Activated CD4-positive, alpha-beta memory T cell treated with anti-CD3 and anti-CD28 coated beads for 36 hours (primary cell): Measurements from ENCODE around the gene FLRT3. TPM values are rescaled to one million over a fixed set of nuclear protein-coding genes. Genes with fewer than 3 reads are reported as not detected.

Source experiments
- CTCF ChIA-PET: fragments of 350-600 bp; sonication (Branson Sonifier 250); formaldehyde crosslinking; loops from one replicate; lab custom pipeline; 2021; ENCODE audit warnings: antibody characterized with exemption, inconsistent platforms; lab: Charles Lee
- POLR2A ChIA-PET: fragments of 350-600 bp; sonication (Branson Sonifier 250); formaldehyde crosslinking; loops from one replicate; lab custom pipeline; 2021; ENCODE audit warnings: antibody characterized with exemption; lab: Charles Lee
- DNase-seq: peaks from one replicate; pipeline ENCODE4 v3.0.0-alpha.2; 2020
- H3K27ac Mint-ChIP-seq: one replicate; pipeline ENCODE4 v1.8.0; 2021; ENCODE audit warnings: mixed read lengths
- H3K27me3 Mint-ChIP-seq: one replicate; pipeline ENCODE4 v1.8.0; 2021; ENCODE audit warnings: mixed read lengths
- H3K36me3 Mint-ChIP-seq: one replicate; pipeline ENCODE4 v1.8.0; 2021; ENCODE audit warnings: mixed read lengths
- H3K4me1 Mint-ChIP-seq: one replicate; pipeline ENCODE4 v1.8.0; 2021; ENCODE audit warnings: low read depth, mixed read lengths
- H3K4me3 Mint-ChIP-seq: one replicate; pipeline ENCODE4 v1.8.0; 2021; ENCODE audit warnings: mild to moderate bottlenecking, mixed read lengths
- H3K9me3 Mint-ChIP-seq: one replicate; pipeline ENCODE4 v1.8.0; 2021; ENCODE audit warnings: mixed read lengths
- intact Hi-C: fragments of 100-400 bp; cut with micrococcal nuclease; formaldehyde crosslinking; loops from one replicate; pipeline ENCODE4 v1.15.1; 2023
- total RNA-seq, 2 experiments: library from RNA; stranded (reverse); gene quantifications; one replicate each; pipeline ENCODE4 v1.2.3, GENCODE V29; 2021

Gene FLRT3
- not detected for total RNA-seq

DNA sequence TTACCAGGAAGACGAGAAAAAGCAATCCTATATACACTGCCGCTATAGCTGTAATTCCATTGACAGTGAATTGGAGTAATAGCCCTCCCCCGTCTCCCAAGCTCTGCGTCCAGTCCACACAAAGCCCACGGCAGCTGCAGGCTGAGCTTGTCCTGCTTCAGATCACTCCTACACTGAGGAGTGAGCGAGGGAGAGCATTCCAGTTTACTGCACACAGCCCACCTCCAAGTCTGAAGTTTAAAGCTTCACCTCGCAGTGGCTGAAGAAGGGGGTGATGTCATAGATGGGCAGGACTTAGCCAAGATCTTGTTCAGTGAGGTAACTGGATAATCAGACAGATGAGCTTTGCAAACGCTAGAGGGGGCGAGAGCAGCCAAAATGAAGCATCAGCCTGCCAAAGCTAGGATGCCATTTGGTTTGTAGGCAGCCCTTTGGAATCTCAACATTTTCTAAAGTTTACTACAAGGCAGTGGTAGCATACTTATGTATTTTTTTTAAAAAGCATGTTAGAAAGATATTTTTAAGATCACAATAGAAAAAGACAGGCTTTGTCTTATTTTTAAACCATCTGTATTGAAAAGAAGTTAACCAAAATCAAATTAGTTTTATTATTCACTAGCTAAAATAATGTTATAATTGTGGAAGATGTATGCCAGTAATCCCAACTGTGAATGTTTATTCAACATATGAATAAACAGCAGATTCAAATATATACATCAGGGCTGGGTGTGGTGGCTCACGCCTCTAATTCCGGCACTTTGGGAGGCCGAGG is at the start of gene FLRT3:
Gene FLRT3, minus strand, starts transcription at position 213 of the 772 bp plus-strand sequence. CDS start 10,106 bp downstream, outside the sequence.
- no peak within 1 kb of the TSS for H3K27ac Mint-ChIP-seq
- H3K4me3 Mint-ChIP-seq: no peak within 1 kb of the TSS
- peak; percentile 10 for DNase-seq
- H3K27me3 Mint-ChIP-seq: no peaks in the 10 kb centered on the region
- POLR2A ChIA-PET: no interaction called here
- no peaks in the 10 kb centered on the region for H3K4me1 Mint-ChIP-seq
- H3K9me3 Mint-ChIP-seq: peaks cover 9% of the 10 kb centered on the region
- intact Hi-C loops: no loop called here
- H3K36me3 Mint-ChIP-seq: no peaks in the 10 kb centered on the region
- CTCF ChIA-PET: no interaction called here

DNA sequence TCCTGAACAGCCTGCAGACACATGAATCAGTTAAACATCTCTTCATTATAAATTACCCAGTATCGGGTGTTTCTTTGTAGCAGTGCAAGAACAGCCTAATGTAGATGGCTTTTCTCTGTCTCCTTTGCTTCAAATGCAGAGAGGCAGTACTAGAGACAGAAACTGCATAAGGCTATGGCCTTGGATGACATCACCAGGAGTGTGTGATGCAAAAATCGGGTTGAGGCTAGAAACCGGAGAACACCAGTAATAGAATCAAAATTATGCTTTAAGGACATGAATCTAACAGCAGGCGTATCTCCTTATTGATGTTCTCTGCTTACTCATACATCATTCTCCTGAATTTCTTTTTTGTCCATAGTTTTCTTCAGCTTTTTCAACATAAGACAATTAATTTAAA is 49.3 kb upstream of the FLRT3 start:
- POLR2A ChIA-PET: no interaction called here

DNA sequence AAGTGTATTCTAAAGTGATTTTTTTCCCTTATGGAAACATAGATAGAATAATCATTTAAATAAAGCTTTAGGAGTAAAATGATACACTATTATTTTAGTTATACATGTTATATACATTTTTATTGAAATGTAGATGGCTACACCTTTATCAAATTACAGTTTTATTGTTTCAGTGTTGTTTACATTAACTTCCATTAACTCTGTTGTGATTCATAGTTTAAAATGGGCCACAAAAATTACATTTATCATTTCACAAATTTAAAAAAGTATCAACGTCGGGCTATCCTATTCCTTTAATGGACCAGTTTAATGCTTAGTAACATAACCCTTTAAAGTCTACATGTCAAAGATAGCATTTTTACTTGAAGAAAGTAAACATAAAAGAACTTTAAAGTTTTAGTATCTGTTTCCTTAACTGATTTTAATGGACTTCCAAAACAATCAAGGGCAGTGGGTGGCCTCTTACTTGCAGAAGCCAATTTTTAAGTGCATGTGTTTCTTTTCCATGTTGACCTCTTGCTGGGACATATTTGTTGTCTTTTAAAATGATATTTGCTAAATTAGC is 47.8 kb upstream of the FLRT3 start:
- peaks cover 1% of the 10 kb centered on the region for H3K36me3 Mint-ChIP-seq
- no peaks in the 10 kb centered on the region for H3K27me3 Mint-ChIP-seq
- H3K4me1 Mint-ChIP-seq: no peaks in the 10 kb centered on the region
- H3K9me3 Mint-ChIP-seq: peaks cover 17% of the 10 kb centered on the region
- H3K27ac Mint-ChIP-seq: no peak overlapping the region
- H3K4me3 Mint-ChIP-seq: no peak overlapping the region
- CTCF ChIA-PET: no interaction called here
- no peak for DNase-seq
- intact Hi-C loops: no loop called here
- POLR2A ChIA-PET: no interaction called here

More for the DNA sequence above, 49.3 kb upstream of the FLRT3 start:
- H3K36me3 Mint-ChIP-seq: no peaks in the 10 kb centered on the region
- no peak overlapping the region for H3K27ac Mint-ChIP-seq
- no peak for DNase-seq
- H3K4me3 Mint-ChIP-seq: no peak overlapping the region
- peaks cover 19% of the 10 kb centered on the region for H3K9me3 Mint-ChIP-seq
- CTCF ChIA-PET: no interaction called here
- H3K27me3 Mint-ChIP-seq: no peaks in the 10 kb centered on the region
- H3K4me1 Mint-ChIP-seq: no peaks in the 10 kb centered on the region
- intact Hi-C loops: no loop called here

DNA sequence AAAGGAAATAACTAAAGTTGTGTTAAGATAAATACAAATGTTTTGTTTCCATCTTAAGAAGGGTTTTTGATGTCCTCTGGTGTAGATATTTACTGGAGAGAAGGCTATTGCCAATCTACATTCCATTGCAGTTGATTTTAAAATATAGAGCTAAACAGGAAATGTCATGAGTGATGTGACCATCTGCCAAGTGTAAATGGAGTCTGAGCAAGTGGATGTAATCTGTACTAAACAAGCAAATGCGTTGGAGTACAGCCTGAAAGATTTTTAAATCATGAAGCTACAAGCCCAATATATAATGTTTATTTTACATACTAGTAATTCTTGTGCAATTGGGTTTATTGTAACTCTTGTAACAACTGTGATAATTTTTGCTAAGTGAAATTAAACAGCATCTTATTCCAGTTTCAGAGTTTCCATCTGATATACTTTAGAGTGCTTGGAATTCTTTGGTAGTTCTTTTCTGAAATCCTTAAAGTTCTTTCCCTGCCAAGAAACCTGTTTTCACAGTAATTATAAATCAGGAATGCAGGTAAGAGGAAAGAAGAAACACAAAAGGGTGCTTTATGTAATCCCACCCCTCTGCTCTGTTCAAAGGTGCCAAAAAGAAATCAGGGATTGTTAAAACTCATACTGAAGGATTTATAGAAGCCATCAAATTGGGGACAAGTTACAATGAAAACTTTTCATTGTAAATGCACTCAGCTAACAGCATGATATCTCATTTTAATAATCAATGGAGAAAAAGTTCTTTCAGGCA is 47.2 kb upstream of the FLRT3 start:
- ChIA-PET CTCF (no interaction called here), POLR2A (no interaction called here)
- Mint-ChIP-seq H3K4me1 (no peaks in the 10 kb centered on the region), H3K27ac (no peak overlapping the region), H3K36me3 (peaks cover 1% of the 10 kb centered on the region), H3K9me3 (peaks cover 15% of the 10 kb centered on the region), H3K4me3 (no peak overlapping the region), H3K27me3 (no peaks in the 10 kb centered on the region)
- intact Hi-C loops: no loop called here
- no peak for DNase-seq

DNA sequence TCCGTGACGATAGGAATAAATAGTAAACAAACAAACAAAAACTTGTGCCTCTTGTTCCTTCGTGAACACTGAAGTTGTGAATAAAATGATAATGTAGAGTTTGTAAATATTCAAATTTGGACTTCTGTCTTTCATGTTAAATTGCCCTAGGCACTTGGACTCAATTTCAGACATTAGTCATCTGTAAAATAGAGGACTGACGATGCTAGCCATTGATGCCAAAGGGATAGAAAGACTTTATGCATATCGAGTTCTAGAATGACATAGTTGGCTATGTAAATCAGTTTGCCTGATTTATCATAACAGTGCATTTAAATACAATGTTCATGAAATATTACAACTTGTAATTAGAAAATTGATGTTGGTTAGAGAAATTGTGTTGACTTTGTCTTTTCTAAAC is 45.9 kb upstream of the FLRT3 start:
- intact Hi-C loops: no loop called here
- Mint-ChIP-seq H3K36me3 (peaks cover 1% of the 10 kb centered on the region), H3K4me1 (no peaks in the 10 kb centered on the region), H3K4me3 (no peak overlapping the region), H3K27ac (no peak overlapping the region), H3K27me3 (no peaks in the 10 kb centered on the region), H3K9me3 (peaks cover 16% of the 10 kb centered on the region)
- ChIA-PET POLR2A (no interaction called here), CTCF (no interaction called here)
- DNase-seq: no peak

DNA sequence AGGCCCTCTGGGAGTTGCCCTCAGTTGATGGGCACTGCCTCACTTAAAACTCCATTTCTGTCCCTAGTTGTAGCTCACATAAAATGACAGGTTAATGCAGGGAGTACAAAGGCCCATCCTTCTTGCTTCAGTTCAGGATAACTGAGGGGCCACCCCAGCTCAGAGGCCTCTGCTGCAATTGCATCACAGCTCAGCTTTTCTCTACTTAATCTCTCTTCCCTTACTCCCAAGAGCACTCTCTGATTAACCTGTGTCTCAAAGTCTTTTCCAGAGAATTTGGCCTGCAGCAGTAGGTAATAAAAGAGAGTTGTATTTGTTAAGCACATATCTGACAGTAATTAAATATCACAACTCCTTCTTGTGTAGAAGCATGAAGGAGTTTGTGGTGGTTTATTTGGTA is 40.9 kb upstream of the FLRT3 start:
- no peak for DNase-seq
- ChIA-PET CTCF (no interaction called here), POLR2A (no interaction called here)
- Mint-ChIP-seq H3K9me3 (peaks cover 22% of the 10 kb centered on the region), H3K4me1 (no peaks in the 10 kb centered on the region), H3K27ac (no peak overlapping the region), H3K27me3 (no peaks in the 10 kb centered on the region), H3K4me3 (no peak overlapping the region), H3K36me3 (peaks cover 1% of the 10 kb centered on the region)
- intact Hi-C loops: no loop called here

DNA sequence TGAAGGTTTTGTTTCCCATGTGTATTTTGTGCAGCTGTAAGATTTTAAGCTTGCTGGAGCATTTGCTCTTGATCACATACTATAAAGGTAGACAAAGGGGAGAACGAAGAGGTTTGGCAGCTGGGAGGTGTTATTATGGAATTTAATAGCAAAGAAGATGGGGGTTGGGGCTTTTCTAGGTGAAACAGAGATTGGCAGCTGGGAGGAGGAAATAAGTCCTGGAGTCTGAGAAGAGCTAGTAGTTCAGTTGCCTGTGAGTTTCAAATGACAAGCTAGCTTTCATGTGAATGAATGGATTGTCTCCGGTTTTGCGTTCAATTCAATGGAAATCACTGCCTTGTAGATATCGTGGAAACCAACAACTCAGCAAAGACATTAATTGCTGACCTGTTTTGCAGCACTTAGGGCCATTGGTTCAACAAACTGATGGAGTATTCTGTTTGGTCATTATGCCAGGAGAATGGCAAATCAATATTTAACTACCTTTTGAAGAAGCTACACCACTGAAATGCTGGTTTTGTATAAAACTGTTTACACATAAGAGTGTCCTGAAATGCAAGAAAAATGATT is 38.1 kb upstream of the FLRT3 start:
- H3K4me1 Mint-ChIP-seq: no peaks in the 10 kb centered on the region
- H3K27me3 Mint-ChIP-seq: no peaks in the 10 kb centered on the region
- ChIA-PET POLR2A (no interaction called here), CTCF (no interaction called here)
- no peak overlapping the region for H3K4me3 Mint-ChIP-seq
- no peaks in the 10 kb centered on the region for H3K36me3 Mint-ChIP-seq
- no peak for DNase-seq
- peaks cover 22% of the 10 kb centered on the region for H3K9me3 Mint-ChIP-seq
- intact Hi-C loops: no loop called here
- H3K27ac Mint-ChIP-seq: no peak overlapping the region

DNA sequence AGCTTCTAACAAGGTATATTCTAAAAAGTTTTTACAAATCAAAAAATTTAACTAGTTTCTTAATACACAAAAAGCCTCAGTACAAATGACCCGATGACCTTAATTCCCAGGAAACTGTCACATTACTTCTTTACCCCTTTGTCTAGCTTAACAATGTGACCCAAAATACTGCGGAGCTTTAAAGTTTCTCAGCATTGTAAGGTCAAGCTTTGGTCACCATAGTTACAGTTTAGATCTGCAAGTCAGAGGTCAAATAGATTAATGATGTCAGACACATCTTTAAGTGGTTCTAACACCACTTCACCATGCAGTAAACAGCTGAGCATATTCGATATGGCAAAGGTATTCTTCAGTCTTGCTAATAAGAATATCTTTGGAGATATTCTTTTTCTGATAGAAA is 36.8 kb upstream of the FLRT3 start:
- POLR2A ChIA-PET: no interaction called here
- no peaks in the 10 kb centered on the region for H3K36me3 Mint-ChIP-seq
- intact Hi-C loops: no loop called here

DNA sequence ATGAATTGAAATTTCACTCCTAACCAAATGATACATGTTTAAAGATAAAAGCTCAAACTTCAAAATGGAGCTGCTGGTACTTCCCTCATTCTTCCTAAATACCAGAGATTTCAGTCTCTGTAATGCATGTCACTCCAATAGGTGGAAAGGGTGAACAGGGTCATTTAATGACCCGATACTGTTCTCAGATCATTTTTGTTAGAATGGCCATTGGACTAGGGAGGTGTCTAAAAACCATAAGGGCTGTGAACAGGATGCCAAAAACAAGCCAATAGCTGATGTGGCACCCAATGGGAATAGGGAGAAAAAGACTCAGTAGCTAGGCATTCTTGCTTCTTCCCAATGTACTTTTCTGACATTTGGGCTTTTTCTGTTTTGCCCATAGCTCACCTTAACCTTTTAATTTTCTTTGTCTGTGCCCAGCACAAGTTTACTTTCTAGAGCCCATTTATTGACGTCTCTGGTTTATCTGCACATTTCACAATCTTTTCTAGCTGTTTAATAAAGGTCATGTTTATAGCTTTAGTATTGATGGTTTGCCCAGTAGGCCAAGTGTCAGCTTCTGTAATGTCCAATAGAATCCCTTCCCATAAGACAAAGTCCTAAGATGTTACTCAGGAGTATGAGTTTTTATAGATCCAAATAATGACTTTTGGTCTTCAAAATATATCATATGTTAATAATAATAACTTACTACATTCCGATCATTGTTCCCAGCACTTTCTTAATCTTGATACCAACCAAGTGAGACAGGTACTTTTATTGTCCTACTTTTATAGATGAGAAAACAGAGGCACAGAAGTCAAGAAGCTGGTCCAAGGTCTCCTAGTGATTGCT is 24.3 kb upstream of the FLRT3 start:
- Mint-ChIP-seq H3K36me3 (no peaks in the 10 kb centered on the region), H3K9me3 (peaks cover 27% of the 10 kb centered on the region), H3K27ac (no peak overlapping the region), H3K27me3 (no peaks in the 10 kb centered on the region), H3K4me1 (no peaks in the 10 kb centered on the region), H3K4me3 (no peak overlapping the region)
- CTCF ChIA-PET: no interaction called here
- intact Hi-C loops: no loop called here
- no peak for DNase-seq
- POLR2A ChIA-PET: no interaction called here

More for the DNA sequence above, 36.8 kb upstream of the FLRT3 start:
- Mint-ChIP-seq H3K27ac (no peak overlapping the region), H3K4me3 (no peak overlapping the region), H3K27me3 (no peaks in the 10 kb centered on the region), H3K4me1 (no peaks in the 10 kb centered on the region), H3K9me3 (peaks cover 18% of the 10 kb centered on the region)
- CTCF ChIA-PET: no interaction called here
- no peak for DNase-seq

DNA sequence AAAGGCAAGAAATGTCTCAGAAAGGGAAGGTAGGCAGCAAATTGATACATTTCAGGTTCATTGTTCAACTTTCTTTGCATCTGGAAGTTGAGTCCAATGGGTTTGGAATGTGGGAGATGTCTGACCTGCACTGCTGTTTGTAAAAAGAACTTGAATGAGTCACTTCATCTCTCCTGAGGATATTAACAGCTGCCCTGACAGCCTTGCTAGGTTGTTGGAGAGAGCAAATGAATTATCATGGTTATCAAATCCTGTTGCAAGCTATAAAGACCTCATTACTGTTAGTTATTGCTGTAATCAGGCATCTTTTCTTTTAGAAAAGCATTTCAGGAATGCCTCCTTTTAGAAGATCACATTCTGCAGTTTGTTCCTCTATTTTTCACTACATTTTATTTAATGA is 23.0 kb upstream of the FLRT3 start:
- ChIA-PET POLR2A (no interaction called here), CTCF (no interaction called here)
- DNase-seq: no peak
- Mint-ChIP-seq H3K27me3 (no peaks in the 10 kb centered on the region), H3K27ac (no peak overlapping the region), H3K4me3 (no peak overlapping the region), H3K9me3 (peaks cover 22% of the 10 kb centered on the region), H3K4me1 (no peaks in the 10 kb centered on the region), H3K36me3 (no peaks in the 10 kb centered on the region)
- intact Hi-C loops: no loop called here

DNA sequence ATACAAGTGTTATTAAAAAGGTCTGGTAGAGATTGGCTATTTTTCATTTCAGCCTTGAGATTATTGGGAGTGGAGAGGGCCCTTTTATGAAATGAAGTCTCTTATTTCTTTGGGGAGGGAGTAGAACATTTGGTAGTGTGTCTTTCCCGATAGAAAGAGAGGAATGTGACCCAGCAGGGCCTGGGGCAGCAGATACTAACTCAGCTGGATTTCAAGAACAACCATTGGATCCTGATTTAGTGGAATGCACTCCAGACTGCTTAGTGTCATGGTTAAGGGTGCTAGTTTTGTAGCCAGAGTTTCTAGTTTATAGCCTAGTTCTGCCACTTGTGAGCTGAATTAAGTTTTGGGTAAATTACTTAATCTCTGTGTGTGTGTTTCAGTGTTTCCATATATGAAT is 18.4 kb upstream of the FLRT3 start:
- Mint-ChIP-seq H3K4me3 (no peak overlapping the region), H3K27me3 (no peaks in the 10 kb centered on the region), H3K4me1 (no peaks in the 10 kb centered on the region), H3K27ac (no peak overlapping the region), H3K36me3 (no peaks in the 10 kb centered on the region), H3K9me3 (peaks cover 4% of the 10 kb centered on the region)
- intact Hi-C loops: no loop called here
- CTCF ChIA-PET: no interaction called here
- no peak for DNase-seq
- POLR2A ChIA-PET: no interaction called here

DNA sequence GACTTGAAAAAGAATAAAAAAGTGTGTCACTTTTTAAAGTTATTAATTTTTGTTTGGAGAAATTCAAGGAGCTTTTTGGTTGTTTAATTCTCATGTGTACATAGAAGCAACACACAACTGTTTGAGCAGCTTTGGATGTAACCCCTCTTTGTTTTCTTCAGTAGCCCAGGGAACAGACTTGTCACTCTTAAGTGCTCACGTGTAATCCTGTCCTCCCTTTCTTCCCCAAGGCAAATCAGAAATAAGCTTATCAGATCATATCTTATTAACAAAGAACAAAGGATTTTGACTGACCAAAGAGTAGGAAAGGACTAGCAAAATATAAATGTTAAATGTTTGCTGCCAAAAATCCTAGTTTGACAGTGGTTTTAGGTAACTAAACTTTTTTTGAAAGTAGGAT is 7.3 kb upstream of the FLRT3 start:
- intact Hi-C loops: no loop called here
- ChIA-PET POLR2A (no interaction called here), CTCF (no interaction called here)
- Mint-ChIP-seq H3K4me3 (no peak overlapping the region), H3K4me1 (no peaks in the 10 kb centered on the region), H3K27ac (no peak overlapping the region), H3K36me3 (no peaks in the 10 kb centered on the region), H3K27me3 (no peaks in the 10 kb centered on the region), H3K9me3 (peaks cover 15% of the 10 kb centered on the region)
- DNase-seq: no peak
